ENCODE measurements around the gene POLR3F.
"Not testable (repeated sequence)": the region's sequence is repeated elsewhere in the genome, so short reads cannot be mapped to it uniquely, and the experiment has no call there.

The POLR3F gene

DNA sequence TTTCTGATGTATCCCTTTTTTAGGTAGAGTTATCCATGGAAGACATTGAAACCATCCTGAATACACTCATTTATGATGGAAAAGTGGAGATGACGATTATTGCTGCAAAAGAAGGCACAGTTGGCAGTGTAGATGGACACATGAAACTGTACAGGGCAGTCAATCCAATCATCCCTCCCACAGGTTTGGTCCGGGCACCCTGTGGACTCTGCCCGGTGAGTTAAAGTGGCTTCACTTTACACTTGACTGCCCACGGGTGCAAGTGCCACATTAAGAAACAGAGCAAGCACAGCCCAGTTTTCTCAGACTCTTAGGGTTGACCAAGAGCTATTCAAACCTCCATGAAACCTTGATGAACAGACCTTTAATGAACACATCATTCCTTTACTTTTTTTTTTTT lies 14.4 kb downstream of the POLR3F start:
- H3K4me3 Mint-ChIP-seq, result no peak overlapping the region
- no peak for DNase-seq
- H3K27ac Mint-ChIP-seq, result no peak overlapping the region
- H3K27me3 Mint-ChIP-seq, result no peaks in the 10 kb centered on the region
- no peaks in the 10 kb centered on the region for H3K9me3 Mint-ChIP-seq
- H3K4me1 Mint-ChIP-seq (ENCODE audit: low read depth), result no peaks in the 10 kb centered on the region
- H3K36me3 Mint-ChIP-seq (ENCODE audit: low read depth), result peaks cover 89% of the 10 kb centered on the region

DNA sequence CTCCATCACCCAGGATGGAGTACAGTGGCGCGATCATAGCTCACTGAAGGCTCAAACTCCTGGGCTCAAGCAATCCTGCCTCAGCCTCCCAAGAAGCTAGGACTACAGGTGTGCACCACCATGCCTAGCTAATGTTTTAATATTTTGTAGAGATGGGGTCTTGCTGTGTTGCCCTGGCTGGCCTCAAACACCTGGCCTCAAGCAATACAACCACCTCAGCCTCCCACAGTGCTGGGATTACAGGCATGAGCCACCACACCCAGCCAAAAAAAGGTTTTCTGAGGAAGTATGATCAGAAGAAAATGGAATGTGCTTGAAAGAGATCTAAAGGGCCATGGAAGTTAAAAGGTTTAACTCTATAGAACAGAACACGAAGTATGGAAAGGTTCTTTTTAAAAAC lies 21.1 kb downstream of the POLR3F start:
- no peaks in the 10 kb centered on the region for H3K27me3 Mint-ChIP-seq

GRCh38 chr20:18496042-18496441 lies 28.9 kb downstream of the POLR3F start:
- Mint-ChIP-seq H3K4me3 (peak overlapping the region; percentile 97), H3K4me1 (ENCODE audit: low read depth) (peaks cover 14% of the 10 kb centered on the region), H3K9me3 (no peaks in the 10 kb centered on the region), H3K27ac (peak overlapping the region; percentile 67), H3K36me3 (ENCODE audit: low read depth) (peaks cover 31% of the 10 kb centered on the region), H3K27me3 (no peaks in the 10 kb centered on the region)
- no peak for DNase-seq

More for the DNA sequence above, 21.1 kb downstream of the POLR3F start:
- no peak for DNase-seq
- Mint-ChIP-seq H3K9me3 (no peaks in the 10 kb centered on the region), H3K4me3 (no peak overlapping the region), H3K27ac (no peak overlapping the region), H3K4me1 (ENCODE audit: low read depth) (no peaks in the 10 kb centered on the region), H3K36me3 (ENCODE audit: low read depth) (peaks cover 83% of the 10 kb centered on the region)

GRCh38 chr20:18496740-18497592 lies 29.8 kb downstream of the POLR3F start, which contains the start of gene RBBP9:
Gene RBBP9, minus strand, starts transcription at chr20:18497225. Its CDS starts 58 bp downstream, at chr20:18497167.
- peak within 1 kb of the TSS; percentile 97 for H3K4me3 Mint-ChIP-seq
- H3K36me3 Mint-ChIP-seq (ENCODE audit: low read depth), result peaks cover 25% of the 10 kb centered on the region
- no peaks in the 10 kb centered on the region for H3K27me3 Mint-ChIP-seq
- H3K4me1 Mint-ChIP-seq (ENCODE audit: low read depth), result peaks cover 14% of the 10 kb centered on the region
- H3K9me3 Mint-ChIP-seq, result no peaks in the 10 kb centered on the region
- peak within 1 kb of the TSS; percentile 91 for H3K27ac Mint-ChIP-seq
- peak; percentile 85 for DNase-seq

- no peak for DNase-seq
- peak overlapping the region; percentile 97 for H3K4me3 Mint-ChIP-seq
- no peaks in the 10 kb centered on the region for H3K27me3 Mint-ChIP-seq
- peaks cover 19% of the 10 kb centered on the region for H3K36me3 Mint-ChIP-seq (ENCODE audit: low read depth)
- peak overlapping the region; percentile 91 for H3K27ac Mint-ChIP-seq
- H3K9me3 Mint-ChIP-seq, result no peaks in the 10 kb centered on the region
- peaks cover 14% of the 10 kb centered on the region for H3K4me1 Mint-ChIP-seq (ENCODE audit: low read depth)
Observed at GRCh38 chr20:18497603-18498002, 30.4 kb downstream of the POLR3F start.

GRCh38 chr20:18501672-18502071 lies 34.5 kb downstream of the POLR3F start:
- not testable (repeated sequence) for DNase-seq; H3K36me3 Mint-ChIP-seq (ENCODE audit: low read depth); H3K4me3 Mint-ChIP-seq; H3K4me1 Mint-ChIP-seq (ENCODE audit: low read depth); H3K27ac Mint-ChIP-seq; H3K27me3 Mint-ChIP-seq; H3K9me3 Mint-ChIP-seq

GRCh38 chr20:18504479-18505060 lies 37.4 kb downstream of the POLR3F start:
- DNase-seq, result no peak
- no peaks in the 10 kb centered on the region for H3K27me3 Mint-ChIP-seq
- no peak overlapping the region for H3K4me3 Mint-ChIP-seq
- H3K4me1 Mint-ChIP-seq (ENCODE audit: low read depth), result peaks cover 29% of the 10 kb centered on the region
- H3K9me3 Mint-ChIP-seq, result no peaks in the 10 kb centered on the region
- H3K36me3 Mint-ChIP-seq (ENCODE audit: low read depth), result peaks cover 20% of the 10 kb centered on the region
- H3K27ac Mint-ChIP-seq, result no peak overlapping the region

- peak overlapping the region; percentile 100 for H3K4me3 Mint-ChIP-seq
- peak overlapping the region; percentile 100 for H3K27ac Mint-ChIP-seq
- no peaks in the 10 kb centered on the region for H3K9me3 Mint-ChIP-seq
- H3K27me3 Mint-ChIP-seq, result no peaks in the 10 kb centered on the region
- H3K4me1 Mint-ChIP-seq (ENCODE audit: low read depth), result peaks cover 49% of the 10 kb centered on the region
- DNase-seq, result peak; percentile 35
- peaks cover 42% of the 10 kb centered on the region for H3K36me3 Mint-ChIP-seq (ENCODE audit: low read depth)
Observed at GRCh38 chr20:18506744-18507143, 39.6 kb downstream of the POLR3F start.

GRCh38 chr20:18507218-18508191 lies 40.3 kb downstream of the POLR3F start, which contains the start of gene SEC23B:
Gene SEC23B, plus strand, starts transcription at chr20:18507940. Its CDS starts 2,896 bp downstream, at chr20:18510836.
- H3K36me3 Mint-ChIP-seq (ENCODE audit: low read depth), result peaks cover 47% of the 10 kb centered on the region
- H3K27me3 Mint-ChIP-seq, result no peaks in the 10 kb centered on the region
- H3K4me3 Mint-ChIP-seq, result peak within 1 kb of the TSS; percentile 100
- peaks cover 49% of the 10 kb centered on the region for H3K4me1 Mint-ChIP-seq (ENCODE audit: low read depth)
- peak within 1 kb of the TSS; percentile 100 for H3K27ac Mint-ChIP-seq
- DNase-seq, result peak; percentile 97
- no peaks in the 10 kb centered on the region for H3K9me3 Mint-ChIP-seq

- peaks cover 83% of the 10 kb centered on the region for H3K36me3 Mint-ChIP-seq (ENCODE audit: low read depth)
- no peaks in the 10 kb centered on the region for H3K9me3 Mint-ChIP-seq
- no peak overlapping the region for H3K27ac Mint-ChIP-seq
- DNase-seq, result no peak
- no peak overlapping the region for H3K4me3 Mint-ChIP-seq
- no peaks in the 10 kb centered on the region for H3K27me3 Mint-ChIP-seq
- H3K4me1 Mint-ChIP-seq (ENCODE audit: low read depth), result peaks cover 55% of the 10 kb centered on the region
Observed at GRCh38 chr20:18511571-18511970, 44.4 kb downstream of the POLR3F start.

DNA sequence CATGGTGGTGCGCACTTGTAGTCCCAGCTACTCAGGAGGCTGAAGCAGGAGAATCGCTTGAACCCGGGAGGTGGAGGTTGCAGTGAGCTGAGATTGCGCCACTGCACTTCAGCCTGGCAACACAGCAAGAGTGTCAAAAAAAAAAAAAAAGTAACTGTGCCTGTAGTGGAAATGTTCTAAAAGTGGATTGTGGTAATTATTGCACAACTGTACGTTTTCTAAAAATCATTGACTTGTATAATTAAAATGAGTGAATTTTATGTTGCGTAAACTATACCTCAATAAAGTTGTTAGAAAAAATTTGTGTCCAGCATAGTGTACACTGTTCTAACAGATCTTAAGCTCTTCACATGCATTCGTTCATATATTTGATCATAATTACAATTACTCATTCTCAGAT lies 46.0 kb downstream of the POLR3F start:
- Mint-ChIP-seq H3K36me3 (ENCODE audit: low read depth) (peaks cover 75% of the 10 kb centered on the region), H3K27ac (no peak overlapping the region), H3K4me3 (no peak overlapping the region), H3K9me3 (no peaks in the 10 kb centered on the region), H3K4me1 (ENCODE audit: low read depth) (peaks cover 44% of the 10 kb centered on the region), H3K27me3 (no peaks in the 10 kb centered on the region)
- no peak for DNase-seq

DNA sequence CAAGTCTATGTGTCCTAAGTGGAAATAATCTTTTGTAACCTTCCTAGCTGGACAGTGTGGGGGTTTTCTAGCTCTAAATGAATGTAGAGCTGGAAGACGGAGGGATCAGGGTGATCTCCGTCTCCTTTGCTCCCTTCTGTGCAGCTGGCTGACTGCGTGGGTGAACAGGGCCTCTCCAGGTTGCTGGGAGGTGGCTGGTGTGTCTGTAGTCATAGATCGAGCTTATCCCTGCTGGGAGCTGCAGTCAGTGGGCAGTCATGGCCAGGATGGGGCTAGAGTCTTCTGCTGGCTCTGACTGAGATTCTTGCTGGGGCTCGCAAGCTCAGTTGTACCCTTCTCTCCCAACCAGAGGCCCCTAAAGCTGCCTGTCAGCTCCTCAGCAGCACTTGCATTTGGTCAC lies 46.9 kb downstream of the POLR3F start:
- Mint-ChIP-seq H3K9me3 (no peaks in the 10 kb centered on the region), H3K4me3 (no peak overlapping the region), H3K36me3 (ENCODE audit: low read depth) (peaks cover 67% of the 10 kb centered on the region), H3K27me3 (no peaks in the 10 kb centered on the region), H3K4me1 (ENCODE audit: low read depth) (peaks cover 35% of the 10 kb centered on the region), H3K27ac (no peak overlapping the region)
- DNase-seq, result no peak

- Mint-ChIP-seq H3K9me3 (no peaks in the 10 kb centered on the region), H3K36me3 (ENCODE audit: low read depth) (peaks cover 49% of the 10 kb centered on the region), H3K27ac (no peak overlapping the region), H3K27me3 (no peaks in the 10 kb centered on the region), H3K4me3 (no peak overlapping the region), H3K4me1 (ENCODE audit: low read depth) (peaks cover 19% of the 10 kb centered on the region)
- DNase-seq, result no peak
Observed at GRCh38 chr20:18515973-18516372, 48.8 kb downstream of the POLR3F start.

DNA sequence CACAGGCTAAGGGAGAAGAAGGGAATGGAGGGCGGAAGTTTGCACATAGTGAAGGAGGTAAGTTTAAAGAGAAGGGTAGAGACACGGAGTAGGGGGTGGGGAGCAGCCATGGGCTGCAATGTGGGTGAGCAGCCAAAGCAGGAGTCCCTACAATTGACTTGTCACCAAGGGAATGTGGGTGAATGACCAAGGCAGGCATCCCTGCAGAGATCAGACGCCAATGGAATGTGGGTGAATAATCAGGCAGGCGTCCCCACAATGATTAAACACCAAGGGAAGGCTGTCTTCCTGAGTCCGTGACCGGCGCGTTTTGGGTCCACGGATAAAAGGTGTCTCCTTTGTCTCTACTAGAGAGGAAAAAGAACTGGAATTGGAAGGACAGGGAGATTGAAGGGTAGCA lies 54.9 kb downstream of the POLR3F start:
- H3K9me3 Mint-ChIP-seq; H3K27me3 Mint-ChIP-seq; H3K4me1 Mint-ChIP-seq (ENCODE audit: low read depth); H3K27ac Mint-ChIP-seq; DNase-seq; H3K4me3 Mint-ChIP-seq: not testable (repeated sequence)
- peaks cover 32% of the 10 kb centered on the region for H3K36me3 Mint-ChIP-seq (ENCODE audit: low read depth)

Data from activated T-cell treated with anti-CD3 and anti-CD28 coated beads, Interleukin-2, amount 50 U/mL, for 24 hours (primary cell).